Activated T-cell treated with anti-CD3 and anti-CD28 coated beads, Interleukin-2, amount 50 U/mL, for 1 hour (primary cell): Measurements from ENCODE around the gene LMNB1.

Experiments
- DNase-seq: peaks from one replicate; pipeline ENCODE4 v3.0.0-alpha.2; 2020

LMNB1 gene

DNA sequence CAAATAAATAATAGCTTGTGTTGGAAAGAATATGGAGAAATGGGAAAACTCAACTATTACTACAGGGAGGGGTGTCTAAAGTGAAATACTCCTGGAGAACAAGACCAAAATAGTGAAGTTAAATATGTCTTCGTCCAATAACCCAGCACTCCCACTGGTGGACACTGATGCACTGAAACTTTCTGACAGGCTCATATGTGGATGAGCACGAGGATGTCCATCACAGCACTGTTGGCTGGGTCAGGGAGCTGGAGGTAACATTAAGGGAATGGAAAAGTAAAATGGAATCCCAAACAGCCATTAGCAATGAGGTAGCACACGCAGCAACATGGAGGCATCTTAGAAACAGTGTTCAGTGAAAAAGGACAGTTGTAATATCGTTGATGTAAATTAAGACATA lies 86.5 kb downstream of the LMNB1 start:
- DNase-seq: no peak

DNA sequence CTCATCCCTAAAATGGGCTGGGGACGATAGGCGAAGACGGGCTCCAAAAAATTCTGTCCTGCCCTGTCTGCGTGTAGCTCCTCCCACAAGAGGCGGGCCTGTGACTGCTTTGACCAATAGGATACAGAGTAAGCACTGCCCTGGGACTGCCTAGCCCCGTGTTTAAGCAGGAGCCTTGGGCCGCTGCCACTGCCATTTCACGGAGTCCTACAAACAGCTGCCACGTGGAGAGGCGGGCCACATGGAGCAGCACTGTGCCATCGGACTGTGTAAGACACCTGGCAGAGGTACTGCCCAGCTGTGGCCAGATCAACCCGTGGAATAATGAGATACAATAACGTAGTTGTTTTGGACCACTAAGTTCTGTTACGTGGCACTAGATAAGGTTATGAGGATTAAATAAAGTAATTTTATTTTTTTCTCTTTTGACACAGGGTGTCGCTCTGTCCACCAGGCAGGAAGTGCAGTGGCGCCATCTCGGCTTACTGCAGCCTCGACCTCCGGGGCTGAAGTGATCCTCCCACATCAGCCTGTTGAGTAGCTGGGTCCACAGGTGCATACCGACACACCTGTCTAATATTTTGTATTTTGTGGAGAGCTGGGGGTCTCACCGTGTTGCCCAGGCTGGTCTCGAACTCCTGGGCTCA lies 87.2 kb downstream of the LMNB1 start:
- no peak for DNase-seq

DNA sequence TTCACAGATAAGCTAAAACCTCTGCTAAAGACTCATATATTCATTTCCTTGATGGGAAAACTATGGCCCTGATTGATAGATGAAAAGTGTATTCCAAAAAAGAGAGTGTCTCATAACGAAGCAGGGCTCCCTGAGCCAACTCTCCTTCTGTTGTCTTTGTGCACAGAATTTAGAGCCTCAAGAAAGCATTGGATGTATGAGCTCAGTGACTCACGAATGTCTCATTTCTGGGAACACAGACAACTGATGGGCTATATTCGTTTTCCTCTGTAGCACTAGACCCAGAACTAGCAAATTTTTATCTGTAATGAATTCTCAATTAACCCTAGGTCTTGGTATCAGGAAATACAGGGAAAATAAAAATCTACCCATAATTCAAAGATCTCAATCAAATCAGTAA lies 88.4 kb downstream of the LMNB1 start:
- no peak for DNase-seq

DNA sequence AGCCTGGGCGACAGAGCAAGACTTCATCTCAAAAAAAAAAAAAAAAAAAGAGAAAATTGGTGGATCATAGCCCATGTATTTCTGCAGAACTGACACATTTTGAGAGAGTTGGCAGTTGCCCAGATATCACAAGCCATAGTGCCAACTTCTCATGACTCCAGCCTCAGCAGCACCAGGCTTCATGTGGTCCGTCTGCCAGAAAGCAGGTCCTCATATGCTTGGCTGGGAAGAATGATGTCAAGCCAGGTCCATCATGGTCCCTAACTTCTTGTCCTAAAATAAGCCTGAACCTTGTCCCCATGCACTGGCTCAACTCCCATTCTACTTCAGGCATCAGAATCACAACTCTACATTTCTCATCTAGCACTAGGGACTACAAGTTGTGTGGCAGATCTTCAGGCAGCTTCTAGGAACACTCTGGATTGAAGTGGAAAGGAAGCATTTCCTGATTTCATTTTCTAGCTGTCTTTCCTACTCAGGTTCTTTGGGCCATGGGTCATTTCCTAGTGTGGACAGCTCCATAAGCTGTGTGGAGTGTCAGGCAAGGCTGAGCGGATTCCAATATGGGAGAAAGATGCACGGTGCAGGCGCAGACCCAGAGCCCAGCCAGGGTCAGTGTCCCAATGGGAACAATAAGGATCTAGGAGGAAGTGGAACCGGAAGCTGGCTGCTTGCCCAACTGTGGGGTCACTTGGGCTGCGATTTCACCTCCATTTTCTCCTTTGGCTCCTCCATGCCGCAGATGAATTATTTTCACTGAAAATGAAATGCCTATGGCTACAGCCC lies 90.1 kb downstream of the LMNB1 start:
- DNase-seq: no peak

DNA sequence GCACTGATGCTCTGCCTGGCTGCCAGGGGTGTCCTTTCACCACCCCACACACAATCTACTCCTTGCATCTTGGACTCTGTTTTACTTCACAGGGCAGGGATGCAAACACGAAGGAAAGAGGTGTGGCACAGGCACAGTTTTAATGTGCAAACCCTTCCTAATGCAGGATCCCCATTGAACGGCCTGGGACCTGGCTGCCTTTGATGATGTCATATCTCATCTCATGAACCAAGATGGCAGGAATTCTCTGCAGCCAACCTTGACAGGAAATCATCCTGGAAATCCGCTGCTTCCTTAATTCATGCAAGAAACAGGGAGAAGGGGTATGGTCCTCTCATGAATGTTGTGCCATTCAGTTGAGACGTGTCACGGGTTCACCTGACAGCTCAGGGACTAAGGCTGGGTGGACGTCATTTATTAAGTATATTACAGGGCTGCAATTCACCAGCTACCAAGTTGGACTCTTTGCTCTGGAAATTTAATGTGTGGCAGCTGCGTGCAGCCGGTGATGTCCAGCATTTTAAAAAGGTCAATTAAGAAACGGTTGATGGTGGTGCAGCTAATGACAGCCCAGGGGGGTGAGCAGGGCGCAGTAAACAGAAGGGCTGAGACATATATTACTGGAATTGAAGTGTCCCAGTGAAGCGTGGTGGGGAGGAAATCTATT lies 91.5 kb downstream of the LMNB1 start:
- DNase-seq: no peak

DNA sequence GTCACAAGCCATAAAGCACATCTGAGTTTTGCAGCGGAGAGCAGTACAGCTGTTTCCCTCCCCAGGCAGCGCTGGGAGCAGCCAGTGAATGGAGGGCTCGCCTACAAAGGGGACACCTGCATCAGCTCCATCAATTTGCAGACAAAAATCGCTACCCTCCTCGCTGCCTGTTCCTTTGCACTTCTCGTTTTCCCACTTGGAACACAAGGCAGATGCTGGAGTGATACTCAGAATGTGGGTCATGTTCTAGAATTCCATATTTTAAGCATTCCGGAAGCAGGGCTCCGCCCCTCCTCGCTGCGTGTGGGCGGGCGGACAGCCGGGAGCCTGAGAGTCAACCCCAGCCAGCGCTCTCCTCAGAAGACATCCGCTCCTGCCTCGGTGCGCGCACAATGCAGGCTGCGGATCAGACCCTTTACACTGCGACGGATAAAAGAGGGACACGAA lies 92.1 kb downstream of the LMNB1 start:
- DNase-seq: peak; percentile 27

DNA sequence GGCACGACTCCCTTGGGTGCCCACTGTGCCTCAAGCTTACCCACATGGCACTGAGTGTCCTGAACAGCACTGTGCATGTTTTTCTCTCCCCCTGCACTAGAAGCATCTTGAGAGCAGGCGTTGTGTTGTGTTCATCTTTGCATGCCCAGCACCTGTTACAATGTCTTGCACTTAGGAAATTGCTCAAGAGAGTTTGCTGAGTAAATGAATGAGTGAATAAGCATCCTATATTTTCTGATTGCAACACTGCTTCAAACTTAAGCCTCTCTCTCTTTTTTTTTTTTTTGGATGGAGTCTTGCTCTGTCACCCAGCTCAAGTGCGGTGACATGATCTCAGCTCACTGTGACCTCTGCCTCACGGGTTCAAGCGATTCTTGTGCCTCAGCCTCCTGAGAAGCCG lies 94.5 kb downstream of the LMNB1 start:
- DNase-seq: no peak

DNA sequence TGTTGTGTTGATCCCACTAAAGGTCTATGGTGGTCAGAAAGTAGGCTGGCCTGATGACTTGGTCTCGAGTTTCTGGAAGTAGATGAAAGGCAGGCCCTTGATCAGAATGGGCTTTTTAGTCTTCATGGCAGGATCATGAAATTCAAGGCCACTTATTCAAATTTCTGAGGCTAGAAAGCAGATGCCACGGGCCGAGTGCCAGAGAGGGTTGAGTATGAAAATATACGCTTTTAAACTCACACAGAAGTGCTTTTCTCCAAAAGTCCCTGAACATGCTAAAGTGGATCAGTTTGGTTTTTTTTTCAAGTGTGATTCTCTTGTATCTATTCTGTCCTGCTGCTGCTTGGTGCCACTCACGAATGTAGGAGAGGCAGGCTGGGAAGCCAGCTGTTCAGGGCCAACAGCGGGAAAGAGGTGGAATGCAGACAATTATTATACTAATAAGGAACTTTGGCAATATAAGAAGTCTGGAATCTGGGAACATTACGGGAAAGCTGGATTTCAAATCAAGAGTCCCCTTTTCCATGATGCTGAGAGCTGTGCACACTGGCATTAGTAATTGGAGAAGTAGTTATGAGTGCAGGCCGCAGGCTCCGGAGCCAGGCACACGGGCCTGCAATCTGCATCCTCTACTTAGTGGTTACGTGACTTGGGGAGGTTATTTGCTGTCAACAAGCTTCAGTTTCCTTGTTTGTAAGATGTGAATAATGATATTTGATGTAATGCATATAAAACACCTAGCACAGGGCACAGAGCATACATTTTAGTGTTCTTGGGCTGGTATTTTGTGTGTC lies 95.8 kb downstream of the LMNB1 start:
- no peak for DNase-seq

DNA sequence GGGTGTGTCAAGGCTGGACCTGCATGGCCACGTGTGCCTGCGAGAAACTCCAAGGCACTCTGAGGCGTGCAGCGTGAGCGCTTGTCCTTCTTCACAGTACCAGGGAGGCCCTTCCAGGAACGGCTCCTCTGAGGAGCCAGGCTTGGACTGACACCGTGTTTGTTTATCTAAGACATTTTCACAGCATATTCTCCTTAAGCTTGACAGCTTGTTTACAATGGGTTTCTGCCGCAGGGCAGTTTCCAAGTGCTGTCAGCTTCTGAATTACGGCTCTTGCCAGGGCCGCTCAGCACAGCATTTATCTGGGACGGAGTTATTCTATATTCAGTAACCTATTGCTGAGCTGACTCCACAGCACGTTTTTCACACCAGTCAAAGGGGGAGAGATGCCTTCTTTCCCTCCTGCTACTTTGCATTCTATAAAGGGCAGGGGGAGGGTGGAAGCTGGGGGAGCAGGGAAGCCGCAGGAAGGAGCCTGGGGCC lies 98.4 kb downstream of the LMNB1 start:
- DNase-seq: no peak

DNA sequence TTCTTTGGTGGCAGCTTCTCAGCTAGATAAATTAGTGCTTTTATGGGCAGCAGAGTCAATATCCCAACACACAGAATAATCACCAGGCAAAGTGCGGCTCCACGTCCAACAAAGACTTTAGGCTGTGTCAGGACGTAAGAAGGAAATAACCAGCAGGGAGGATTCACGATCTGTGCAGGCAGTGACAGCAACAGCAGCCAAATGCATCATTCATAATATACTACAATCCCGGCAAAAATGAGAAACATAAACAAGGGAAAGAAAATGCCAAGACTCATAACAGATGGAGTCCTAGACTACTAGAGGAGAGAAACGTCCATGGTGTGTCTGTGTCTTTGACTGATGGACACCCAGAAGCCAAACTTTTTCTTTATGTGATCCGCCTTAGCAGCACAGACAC lies 100.7 kb downstream of the LMNB1 start:
- DNase-seq: no peak

DNA sequence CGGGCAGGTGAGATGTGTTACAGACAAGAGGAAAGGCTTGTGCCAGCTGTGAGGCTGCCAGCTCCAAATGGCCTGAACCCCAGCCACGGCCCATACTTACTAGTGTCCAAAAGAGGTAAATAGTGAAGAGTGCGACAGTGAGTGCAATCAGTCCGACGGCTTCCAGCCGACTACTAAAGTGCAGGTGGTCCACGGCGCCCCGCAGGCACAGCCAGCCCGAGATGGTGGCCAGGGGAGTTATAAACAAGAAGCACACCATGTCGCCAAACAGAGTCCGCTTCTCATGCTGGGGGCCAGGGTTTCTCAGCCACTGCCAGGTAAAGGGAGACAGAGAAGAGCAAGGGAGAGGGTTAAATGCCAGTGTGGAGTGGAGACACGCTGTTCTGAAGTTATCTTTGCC lies 101.1 kb downstream of the LMNB1 start:
- DNase-seq: no peak

DNA sequence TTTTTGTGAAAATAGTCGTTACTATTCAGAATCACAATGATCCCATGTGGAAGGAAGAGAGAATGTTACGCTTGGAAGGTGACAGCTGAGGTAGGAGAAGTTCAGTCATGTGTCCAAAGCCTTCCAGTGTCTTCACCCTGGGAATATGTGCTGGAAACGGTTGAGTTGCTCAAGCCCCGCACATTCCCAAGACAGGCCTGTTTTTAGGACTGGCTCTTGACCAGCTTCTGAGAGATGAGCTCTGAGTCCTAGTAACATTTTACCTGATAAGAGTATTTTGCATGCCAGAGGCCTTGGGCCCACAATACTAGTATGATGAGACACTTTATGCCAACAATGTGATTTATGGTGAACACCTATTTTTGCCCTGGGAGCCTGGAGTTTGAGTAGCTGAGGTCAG lies 101.7 kb downstream of the LMNB1 start:
- DNase-seq: no peak

DNA sequence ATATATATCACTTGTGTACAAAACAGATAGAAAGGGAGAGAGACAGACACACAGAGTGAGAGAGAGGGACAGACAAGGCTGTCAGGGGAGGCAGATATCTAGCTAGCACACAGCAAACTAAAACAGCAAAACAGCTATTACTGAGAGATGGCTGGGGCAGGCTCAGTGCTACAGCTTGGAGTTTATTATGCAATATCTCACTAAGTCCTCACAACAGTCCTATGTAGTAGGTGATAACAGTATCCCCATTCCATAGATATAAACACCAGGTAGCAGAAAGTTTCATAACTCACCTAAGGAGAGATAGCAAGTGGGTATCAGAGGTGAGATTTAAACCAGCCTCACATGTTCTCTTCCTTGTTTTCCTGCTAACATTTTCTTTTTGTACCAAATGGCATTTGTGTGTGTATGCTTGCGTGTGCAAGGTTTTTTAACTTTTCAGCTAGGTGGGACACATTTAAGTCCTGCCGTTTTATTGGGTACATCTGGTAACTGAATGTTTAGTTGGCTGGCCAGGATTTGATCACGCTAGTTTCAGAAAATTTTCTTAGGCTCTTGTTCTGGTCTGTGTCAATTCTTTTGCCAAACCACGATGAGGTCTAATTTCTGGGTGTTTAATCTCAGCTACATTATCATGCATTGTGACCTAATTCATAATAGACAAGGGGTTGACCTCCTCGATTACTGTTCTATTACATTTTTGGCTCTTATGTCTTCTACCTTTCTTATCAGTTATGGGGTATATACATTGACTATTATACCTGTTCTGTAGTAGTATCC lies 105.1 kb downstream of the LMNB1 start:
- no peak for DNase-seq

DNA sequence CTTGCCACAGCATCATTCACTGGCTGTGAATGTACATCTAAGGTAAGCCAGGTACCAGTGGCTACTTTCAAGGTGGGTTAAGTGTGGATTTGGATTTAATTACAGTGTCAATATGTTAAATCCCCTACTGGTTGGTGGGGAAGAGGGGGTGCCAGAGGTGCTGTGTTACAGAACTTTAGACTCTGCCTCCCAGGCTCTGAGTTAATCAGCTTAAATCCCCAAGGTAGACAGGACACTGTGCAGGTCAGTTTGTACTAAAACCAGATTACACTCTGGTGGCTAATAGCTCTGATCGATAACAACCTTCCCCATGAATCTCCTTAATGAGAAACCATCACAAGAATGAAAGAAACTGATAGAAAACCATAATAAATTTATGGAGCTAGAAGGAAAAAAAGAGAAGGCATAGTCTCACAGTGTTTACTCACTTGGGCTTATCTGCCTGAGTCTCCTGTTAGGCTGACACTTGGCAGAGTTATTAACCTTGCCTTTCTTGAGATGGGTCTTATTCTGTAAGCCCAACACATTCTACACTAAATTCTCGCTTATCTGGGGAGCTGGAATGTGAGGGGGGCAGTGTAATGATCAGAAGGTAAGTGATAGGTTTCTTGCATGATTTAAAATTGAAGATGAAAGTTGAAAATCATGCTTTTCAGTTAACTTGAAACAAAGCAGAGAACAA lies 106.8 kb downstream of the LMNB1 start:
- DNase-seq: no peak

DNA sequence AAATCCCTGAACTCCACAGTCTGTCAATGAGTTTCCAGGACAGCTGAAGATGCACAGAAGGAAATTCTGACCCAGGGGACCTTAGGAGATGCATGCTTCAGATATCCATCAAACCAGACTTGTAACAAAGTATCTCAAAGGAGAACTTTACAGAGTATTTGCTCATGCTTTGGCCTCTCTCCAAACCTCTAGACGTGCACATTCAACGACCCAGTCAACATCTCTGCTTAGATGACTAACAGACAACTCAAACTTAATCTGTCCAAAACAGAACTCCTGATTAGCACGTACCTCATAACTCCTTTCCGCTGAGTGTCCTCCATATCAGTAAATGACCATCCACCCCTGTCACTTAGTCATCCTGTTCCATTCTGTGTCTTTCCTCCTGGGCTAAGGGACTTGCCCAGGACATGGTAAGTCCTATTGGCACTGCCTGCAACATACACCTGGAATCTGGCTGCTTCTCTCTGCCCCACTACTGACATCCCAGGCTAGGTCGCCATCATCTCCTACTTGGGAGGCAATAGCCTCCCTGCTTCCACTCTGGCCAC lies 107.4 kb downstream of the LMNB1 start:
- DNase-seq: no peak
